SKM-1 treated with dmso at 0.1 percent for 144 hours (cell line): ENCODE measurements around the gene CMIP.

Experiments used
- DNase-seq: peaks from one replicate; lab custom pipeline; 2025; ENCODE audit not compliant: unreplicated experiment; lab: John Stamatoyannopoulos, UW

The CMIP gene

DNA sequence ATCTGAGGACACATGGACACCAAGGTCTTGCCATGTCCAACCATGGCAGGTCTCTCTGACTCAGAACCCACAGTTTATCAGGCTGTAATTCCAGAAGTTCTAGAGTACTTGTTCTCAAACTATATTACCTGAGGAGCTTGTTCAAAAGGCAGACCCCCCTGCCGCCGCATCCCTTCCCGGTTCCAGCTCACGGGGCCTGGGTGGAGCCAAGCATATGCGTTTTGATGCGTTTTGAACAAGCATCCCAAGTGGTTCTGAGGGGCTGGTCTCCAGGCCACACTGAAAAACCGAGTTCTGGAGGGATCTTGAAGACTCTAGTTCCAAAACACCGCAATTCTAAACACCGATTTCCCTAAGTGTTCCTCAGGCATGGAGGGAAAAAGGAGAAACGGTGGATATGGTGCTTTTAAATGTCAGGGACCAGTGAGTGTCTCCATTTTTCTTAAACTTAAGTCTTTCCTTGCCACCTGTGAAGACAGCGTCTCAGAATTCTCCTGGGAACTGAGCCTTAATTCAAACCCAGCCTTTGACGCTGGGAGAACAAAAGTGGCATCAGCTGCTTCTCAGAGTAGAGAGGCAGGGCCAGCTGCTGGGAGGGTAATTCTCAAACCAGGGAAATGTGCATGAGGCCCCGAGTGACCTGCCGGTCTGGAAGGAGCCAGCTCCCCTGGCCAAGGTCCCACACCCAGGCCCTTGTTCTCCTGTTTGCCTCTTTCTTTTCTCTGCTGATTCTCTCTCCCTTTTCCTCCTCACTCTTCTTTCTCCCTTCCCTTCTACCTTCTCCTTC, 250.1 kb downstream of the CMIP start:
- DNase-seq = no peak

- no peak for DNase-seq
Observed at GRCh38 chr16:81695321-81696165, 250.9 kb downstream of the CMIP start.

DNA sequence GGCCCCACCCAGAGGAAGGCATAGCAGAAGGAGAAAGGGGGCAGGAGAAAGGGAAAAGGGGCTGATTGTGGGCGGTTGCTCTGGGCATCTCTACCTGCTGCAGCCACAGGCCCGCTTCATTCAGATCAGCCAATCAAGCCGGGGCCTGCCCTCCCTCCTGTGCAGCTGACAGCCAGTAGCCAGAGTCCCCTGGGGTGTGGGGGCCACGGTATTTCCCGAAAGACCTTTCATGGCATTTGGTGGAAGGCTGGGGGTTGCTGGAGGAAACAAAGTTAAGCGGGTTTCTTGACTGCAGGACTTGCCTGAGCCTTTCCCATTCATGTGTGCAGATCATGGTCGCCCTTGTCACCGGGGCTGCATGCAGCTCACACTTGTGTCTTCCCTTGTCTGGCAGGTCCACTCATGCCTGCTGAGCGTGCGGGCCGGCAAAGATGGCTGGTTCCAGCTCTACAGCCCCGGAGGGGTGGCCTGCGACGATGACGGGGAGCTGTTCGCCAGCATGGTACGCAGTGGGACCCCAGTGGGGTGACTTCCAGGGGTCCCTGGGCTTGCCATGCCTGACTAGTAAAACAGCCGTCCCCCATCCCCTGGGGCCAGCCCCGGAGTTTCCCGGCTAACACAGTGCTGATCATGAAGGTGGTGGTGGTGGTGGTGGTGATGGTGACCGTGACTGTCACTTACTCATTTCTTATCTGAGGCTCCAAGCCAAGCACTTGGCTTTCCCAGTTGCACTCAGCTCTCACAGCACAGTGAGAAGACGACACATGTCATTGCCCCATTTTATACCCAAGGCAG, 251.8 kb downstream of the CMIP start:
- DNase-seq = no peak

- DNase-seq = no peak
Observed at GRCh38 chr16:81696961-81697615, 252.5 kb downstream of the CMIP start.

GRCh38 chr16:81697616-81698309, 253.2 kb downstream of the CMIP start:
- DNase-seq = no peak

GRCh38 chr16:81698310-81698641, 253.7 kb downstream of the CMIP start:
- DNase-seq = no peak

DNA sequence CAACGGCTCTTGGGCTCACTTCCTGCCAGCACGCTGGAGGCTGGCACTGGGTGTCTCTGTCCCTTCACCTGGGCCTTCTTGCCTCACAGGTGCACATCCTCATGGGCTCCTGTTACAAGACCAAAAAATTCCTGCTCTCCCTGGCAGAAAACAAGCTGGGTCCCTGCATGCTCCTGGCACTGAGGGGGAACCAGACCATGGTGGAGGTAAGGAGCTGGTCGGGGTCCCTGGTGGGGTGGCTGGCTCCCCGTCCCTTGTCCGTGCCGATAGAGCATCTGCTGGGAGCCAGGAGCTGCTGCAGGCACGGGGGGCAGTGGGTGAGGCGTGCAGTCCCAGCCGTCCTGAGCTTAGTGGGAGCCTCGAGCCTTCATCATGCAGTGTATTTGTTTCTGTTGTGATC, 255.0 kb downstream of the CMIP start:
- DNase-seq = no peak

DNA sequence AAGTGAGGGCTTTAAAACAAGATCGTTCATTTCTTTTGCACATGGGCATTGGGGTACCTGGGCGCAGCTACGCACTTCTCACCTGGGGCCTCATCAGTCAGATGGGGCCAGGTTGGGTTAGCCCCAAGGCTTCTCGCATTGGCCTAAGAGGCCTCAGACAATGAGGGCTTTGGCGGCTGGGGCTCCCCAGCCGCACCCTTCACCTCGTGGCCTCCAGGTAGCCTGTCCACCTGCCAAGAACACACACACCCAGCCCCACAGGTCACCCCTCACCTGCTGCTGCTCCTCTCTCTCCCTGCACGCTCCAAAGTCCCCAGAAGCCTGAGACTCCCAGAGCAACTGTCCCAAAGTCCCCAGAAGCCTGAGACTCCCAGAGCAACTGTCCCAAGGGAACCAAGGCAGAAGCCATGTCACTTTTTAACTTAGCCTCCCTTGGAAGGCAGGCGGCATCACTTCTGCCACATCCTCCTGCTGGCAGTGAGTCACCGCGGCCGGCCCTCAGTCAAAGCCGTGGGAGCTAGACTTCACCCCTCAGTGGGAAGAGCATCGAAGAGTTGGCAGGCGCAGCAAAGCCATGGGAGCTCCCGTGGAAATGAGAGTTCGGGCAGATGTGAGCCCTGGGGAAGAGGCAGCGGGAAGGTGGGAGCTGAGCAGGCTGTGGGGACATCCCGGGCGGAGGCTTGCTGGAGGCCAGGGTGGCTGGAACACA, 255.6 kb downstream of the CMIP start:
- no peak for DNase-seq

GRCh38 chr16:81700780-81701165, 256.2 kb downstream of the CMIP start:
- DNase-seq = no peak

DNA sequence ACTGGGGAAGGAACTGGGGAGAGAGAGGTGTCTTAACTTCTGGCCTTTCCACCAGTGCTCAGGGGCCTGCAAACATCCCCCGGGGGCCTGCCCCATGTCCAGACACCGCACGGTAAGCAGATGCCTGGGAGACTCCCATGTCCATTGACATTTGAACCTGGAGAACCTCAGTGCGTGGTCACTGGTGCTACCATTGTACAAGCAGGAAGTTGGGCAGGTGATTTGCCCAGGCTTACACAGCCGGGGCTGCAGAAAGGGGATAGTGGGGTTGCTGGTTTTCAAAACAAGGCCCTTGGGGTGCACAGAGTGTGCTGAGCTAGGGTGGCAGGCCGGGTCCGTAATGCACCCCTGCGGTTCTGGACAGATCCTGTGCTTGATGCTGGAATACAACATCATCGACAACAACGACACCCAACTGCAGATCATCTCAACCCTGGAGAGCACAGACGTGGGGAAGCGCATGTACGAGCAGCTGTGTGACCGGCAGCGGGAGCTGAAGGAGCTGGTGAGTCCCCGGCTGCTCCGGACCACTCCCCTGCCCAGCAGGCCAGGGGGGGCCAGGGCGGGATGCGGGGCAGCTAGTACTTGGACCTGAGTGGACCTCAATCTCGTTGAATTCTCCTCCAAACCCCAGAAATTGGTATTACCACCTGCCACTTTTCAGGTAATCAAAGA, 256.8 kb downstream of the CMIP start:
- DNase-seq = no peak

GRCh38 chr16:81702506-81702905, 257.9 kb downstream of the CMIP start:
- no peak for DNase-seq

- no peak for DNase-seq
Observed at GRCh38 chr16:81703177-81704155, 258.9 kb downstream of the CMIP start.

DNA sequence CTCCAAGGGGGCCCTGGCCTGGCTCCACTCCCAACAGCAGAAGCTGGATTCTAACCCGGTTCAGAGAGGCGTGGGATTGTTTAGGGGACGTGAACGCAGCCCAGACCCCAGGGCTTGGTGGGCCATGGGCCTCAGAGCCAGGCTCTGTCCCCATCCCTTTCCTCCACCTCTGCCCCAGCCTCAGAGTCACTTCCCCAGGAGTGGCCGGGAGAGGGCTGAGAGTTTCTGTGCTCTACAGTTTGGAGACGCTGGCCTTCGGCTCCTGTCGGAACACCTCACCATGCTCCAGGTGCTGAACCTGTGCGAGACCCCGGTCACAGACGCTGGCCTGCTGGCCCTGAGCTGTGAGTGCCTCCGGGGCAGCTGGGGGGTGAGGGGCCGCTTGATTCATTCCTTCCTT, 260.7 kb downstream of the CMIP start:
- no peak for DNase-seq

- DNase-seq = no peak
Observed at GRCh38 chr16:81706327-81707295, 262.0 kb downstream of the CMIP start.

DNA sequence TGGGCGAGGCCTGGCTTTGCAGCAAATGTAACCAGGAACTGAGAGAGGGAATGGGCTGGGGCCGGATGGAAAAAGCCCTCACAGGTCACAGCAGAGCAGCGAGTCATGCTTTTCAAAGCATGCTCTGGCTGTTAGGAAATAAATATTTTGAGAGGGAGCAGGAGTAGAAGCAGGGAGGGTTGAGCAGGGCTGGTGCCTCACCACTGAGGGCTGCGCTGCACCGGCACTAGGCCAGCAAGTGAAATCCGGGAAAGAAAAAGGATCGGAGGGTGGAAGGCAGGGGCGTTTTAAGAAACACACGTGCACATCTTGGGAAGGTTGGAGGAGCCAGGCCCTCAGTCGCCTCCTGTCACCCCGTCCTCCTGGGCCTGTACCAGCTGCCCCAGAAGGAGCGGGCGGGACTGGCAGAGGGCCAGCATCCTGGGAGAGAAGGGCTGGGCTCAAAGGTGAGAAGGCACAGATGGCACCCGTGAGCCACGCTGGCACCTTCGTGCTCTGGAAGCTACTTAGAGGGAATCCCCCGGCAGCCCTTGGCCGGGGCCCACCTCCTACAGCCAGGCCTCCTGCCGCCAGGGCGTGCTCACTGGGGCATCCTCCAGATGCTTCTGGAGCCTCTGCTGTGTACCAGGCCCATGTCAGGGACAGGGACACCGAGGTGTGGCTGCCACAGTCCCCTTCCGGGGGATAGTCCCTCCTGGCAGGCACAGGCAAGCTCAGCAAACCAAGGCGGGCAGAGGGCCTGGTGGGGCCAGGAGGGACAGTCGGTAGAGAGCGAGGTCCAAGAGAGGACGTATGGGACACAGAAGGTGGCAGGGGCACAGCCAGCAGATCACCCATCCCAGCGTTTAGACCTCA, 263.0 kb downstream of the CMIP start:
- DNase-seq = no peak
